Measurements from ENCODE around the gene ENOX1. TPM values are rescaled to one million over a fixed set of nuclear protein-coding genes. Genes with fewer than 3 reads are reported as not detected.

The ENOX1 gene
- total RNA-seq, 1 experiment from 2014 or later: 1.5 TPM

- DNase-seq: no peak
- Mint-ChIP-seq H3K9me3 (ENCODE audit: low read depth, unreplicated experiment) (no peaks in the 10 kb centered on the region), H3K36me3 (ENCODE audit: insufficient read depth, unreplicated experiment) (no peaks in the 10 kb centered on the region), H3K27ac (ENCODE audit: unreplicated experiment) (no peak overlapping the region), H3K4me1 (ENCODE audit: low read depth, unreplicated experiment) (no peaks in the 10 kb centered on the region), H3K27me3 (ENCODE audit: unreplicated experiment) (peaks cover 12% of the 10 kb centered on the region), H3K4me3 (ENCODE audit: low read depth, unreplicated experiment) (no peak overlapping the region)
- intact Hi-C loops (cut with micrococcal nuclease; ENCODE audit: unreplicated experiment): no loop called here
- BruUV-seq (replicated peaks): no TSS peak
- CTCF ChIA-PET: no interaction called here
- TF ChIP-seq CTCF (IDR thresholded peaks at IDR 0.05; ENCODE audit: unreplicated experiment): no peak
Observed at GRCh38 chr13:43805681-43806128, 18.9 kb upstream of the ENOX1 start.

- intact Hi-C loops (cut with micrococcal nuclease; ENCODE audit: unreplicated experiment): no loop called here
Observed at GRCh38 chr13:43805071-43805468, 18.3 kb upstream of the ENOX1 start.

GRCh38 chr13:43804461-43805070 lies 17.8 kb upstream of the ENOX1 start:
- CTCF ChIA-PET: interaction anchor here (0.6 to 1.1 kb wide), 5 partner anchors 10 to 719 kb away, joined by 3 to 10 read pairs (median 4); no protein-coding TSS in a partner anchor
- BruUV-seq (replicated peaks): no TSS peak
- intact Hi-C loops (cut with micrococcal nuclease; ENCODE audit: unreplicated experiment): loop anchor here (1.0 kb wide), 2 partner anchors 501 to 719 kb away; no protein-coding TSS in a partner anchor
- H3K27ac Mint-ChIP-seq (ENCODE audit: unreplicated experiment): no peak overlapping the region
- H3K4me1 Mint-ChIP-seq (ENCODE audit: low read depth, unreplicated experiment): peaks cover 10% of the 10 kb centered on the region
- no peak overlapping the region for H3K4me3 Mint-ChIP-seq (ENCODE audit: low read depth, unreplicated experiment)
- H3K27me3 Mint-ChIP-seq (ENCODE audit: unreplicated experiment): peaks cover 12% of the 10 kb centered on the region
- no peak for TF ChIP-seq CTCF (IDR thresholded peaks at IDR 0.05; ENCODE audit: unreplicated experiment)
- H3K9me3 Mint-ChIP-seq (ENCODE audit: low read depth, unreplicated experiment): no peaks in the 10 kb centered on the region
- DNase-seq: peak; percentile 31
- no peaks in the 10 kb centered on the region for H3K36me3 Mint-ChIP-seq (ENCODE audit: insufficient read depth, unreplicated experiment)

More at GRCh38 chr13:43805071-43805468, 18.3 kb upstream of the ENOX1 start:
- Mint-ChIP-seq H3K4me1 (ENCODE audit: low read depth, unreplicated experiment) (peaks cover 5% of the 10 kb centered on the region), H3K27ac (ENCODE audit: unreplicated experiment) (no peak overlapping the region), H3K4me3 (ENCODE audit: low read depth, unreplicated experiment) (no peak overlapping the region), H3K9me3 (ENCODE audit: low read depth, unreplicated experiment) (no peaks in the 10 kb centered on the region), H3K27me3 (ENCODE audit: unreplicated experiment) (peaks cover 12% of the 10 kb centered on the region), H3K36me3 (ENCODE audit: insufficient read depth, unreplicated experiment) (no peaks in the 10 kb centered on the region)
- CTCF ChIA-PET: interaction anchor here (0.6 to 1.1 kb wide), 5 partner anchors 9 to 720 kb away, joined by 3 to 10 read pairs (median 4); no protein-coding TSS in a partner anchor
- no peak for TF ChIP-seq CTCF (IDR thresholded peaks at IDR 0.05; ENCODE audit: unreplicated experiment)
- no TSS peak for BruUV-seq (replicated peaks)
- DNase-seq: peak; percentile 2

GRCh38 chr13:43802511-43802910 lies 15.7 kb upstream of the ENOX1 start:
- CTCF ChIA-PET: no interaction called here
- no peak for DNase-seq
- intact Hi-C loops (cut with micrococcal nuclease; ENCODE audit: unreplicated experiment): no loop called here
- Mint-ChIP-seq H3K27ac (ENCODE audit: unreplicated experiment) (no peak overlapping the region), H3K9me3 (ENCODE audit: low read depth, unreplicated experiment) (no peaks in the 10 kb centered on the region), H3K27me3 (ENCODE audit: unreplicated experiment) (peaks cover 3% of the 10 kb centered on the region), H3K36me3 (ENCODE audit: insufficient read depth, unreplicated experiment) (no peaks in the 10 kb centered on the region), H3K4me1 (ENCODE audit: low read depth, unreplicated experiment) (peaks cover 24% of the 10 kb centered on the region), H3K4me3 (ENCODE audit: low read depth, unreplicated experiment) (no peak overlapping the region)
- no peak for TF ChIP-seq CTCF (IDR thresholded peaks at IDR 0.05; ENCODE audit: unreplicated experiment)
- BruUV-seq (replicated peaks): no TSS peak
